HFFc6 (cell line): Measurements from ENCODE around the gene DNMT3A. TPM values are rescaled to one million over a fixed set of nuclear protein-coding genes. Genes with fewer than 3 reads are reported as not detected.

ENCODE experiments used
- DNase-seq: peaks from one replicate; pipeline ENCODE4 v3.0.0-alpha.2; 2018
- H3K27ac Mint-ChIP-seq: 2 replicates; pipeline ENCODE4 v1.8.0; 2020; ENCODE audit warnings: mild to moderate bottlenecking, mixed read lengths
- H3K27me3 Mint-ChIP-seq: 2 replicates; pipeline ENCODE4 v1.8.0; 2021; ENCODE audit warnings: mild to moderate bottlenecking, moderate library complexity, mixed read lengths; ENCODE audit not compliant: insufficient read depth
- H3K36me3 Mint-ChIP-seq: 2 replicates; pipeline ENCODE4 v1.8.0; 2021; ENCODE audit warnings: low read depth, mixed read lengths
- H3K4me1 Mint-ChIP-seq: 2 replicates; pipeline ENCODE4 v1.8.0; 2020; ENCODE audit warnings: low read depth, mixed read lengths
- H3K4me3 Mint-ChIP-seq: 2 replicates; pipeline ENCODE4 v1.8.0; 2020; ENCODE audit warnings: mild to moderate bottlenecking, moderate library complexity, mixed read lengths
- H3K9me3 Mint-ChIP-seq: 2 replicates; pipeline ENCODE4 v1.8.0; 2020; ENCODE audit warnings: mild to moderate bottlenecking, mixed read lengths
- total RNA-seq, 6 experiments: library from RNA; stranded (reverse); fragmentation: NEBNext Ultra II Directional; extraction: Animal tissue kit (Norgen Biotek cat#: 25700); gene quantifications; 2 replicates in 1 of 6; 3 replicates in 5 of 6; pipeline ENCODE4 v1.2.3, GENCODE V29; 2021
- TF ChIP-seq, protein P1 (sequence below): fragments of 200-600 bp; sonication (generic); IDR thresholded peaks from 2 replicates; pipeline ENCODE4 v1.5.0; 2021; ENCODE audit warnings: antibody characterized with exemption, mild to moderate bottlenecking

DNMT3A gene
- total RNA-seq, 6 experiments from 2014 or later: 3.5 to 5.2 (median 4.5) TPM

DNA sequence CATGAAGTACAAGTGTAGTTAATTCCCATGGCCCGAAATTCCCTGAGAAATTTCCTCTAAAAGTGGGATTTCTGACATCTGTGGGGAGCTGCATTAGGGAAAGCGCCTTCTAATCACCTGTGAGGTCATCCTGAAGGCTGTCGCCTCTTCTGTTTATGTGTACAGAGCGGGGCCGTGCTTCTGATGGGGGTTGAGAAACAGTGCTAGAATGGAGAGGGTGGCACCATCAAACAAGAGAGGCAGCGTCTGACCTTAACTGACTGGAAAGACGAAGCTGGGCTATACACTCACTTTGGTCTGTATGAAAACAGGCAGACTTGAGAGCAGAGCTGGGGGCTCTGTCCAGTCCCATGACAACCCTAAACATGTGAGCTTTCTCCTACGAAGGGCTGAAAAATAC is 44.2 kb upstream of the DNMT3A start:
- H3K4me1 Mint-ChIP-seq: no peaks in the 10 kb centered on the region
- H3K27ac Mint-ChIP-seq: no peak overlapping the region
- H3K9me3 Mint-ChIP-seq: no peaks in the 10 kb centered on the region

DNA sequence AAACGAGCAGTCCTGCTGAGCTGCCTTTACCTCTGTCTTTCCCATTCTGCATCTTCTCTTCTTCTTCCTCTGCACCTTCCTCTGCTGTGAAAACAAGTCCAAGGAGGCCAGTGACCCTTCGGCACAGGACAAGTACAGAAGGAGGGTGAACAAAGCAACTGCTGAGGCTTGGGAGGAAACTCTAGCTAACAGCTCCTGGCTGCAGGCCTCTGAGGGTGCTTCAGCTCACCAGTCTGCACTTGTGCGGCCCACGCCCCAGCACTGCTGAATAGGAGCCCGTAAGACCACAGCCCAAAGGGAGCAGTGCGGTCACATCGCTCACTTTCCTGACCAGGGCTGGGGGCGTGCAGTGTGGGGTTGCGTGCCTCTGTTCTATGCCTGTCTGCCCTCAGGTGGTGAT is 42.1 kb upstream of the DNMT3A start:
- H3K27ac Mint-ChIP-seq: no peak overlapping the region
- no peak overlapping the region for H3K4me3 Mint-ChIP-seq
- peaks cover 27% of the 10 kb centered on the region for H3K27me3 Mint-ChIP-seq
- H3K36me3 Mint-ChIP-seq: no peaks in the 10 kb centered on the region
- no peak for DNase-seq
- peaks cover under 1% of the 10 kb centered on the region for H3K4me1 Mint-ChIP-seq
- H3K9me3 Mint-ChIP-seq: no peaks in the 10 kb centered on the region
- TF ChIP-seq, protein P1, sequence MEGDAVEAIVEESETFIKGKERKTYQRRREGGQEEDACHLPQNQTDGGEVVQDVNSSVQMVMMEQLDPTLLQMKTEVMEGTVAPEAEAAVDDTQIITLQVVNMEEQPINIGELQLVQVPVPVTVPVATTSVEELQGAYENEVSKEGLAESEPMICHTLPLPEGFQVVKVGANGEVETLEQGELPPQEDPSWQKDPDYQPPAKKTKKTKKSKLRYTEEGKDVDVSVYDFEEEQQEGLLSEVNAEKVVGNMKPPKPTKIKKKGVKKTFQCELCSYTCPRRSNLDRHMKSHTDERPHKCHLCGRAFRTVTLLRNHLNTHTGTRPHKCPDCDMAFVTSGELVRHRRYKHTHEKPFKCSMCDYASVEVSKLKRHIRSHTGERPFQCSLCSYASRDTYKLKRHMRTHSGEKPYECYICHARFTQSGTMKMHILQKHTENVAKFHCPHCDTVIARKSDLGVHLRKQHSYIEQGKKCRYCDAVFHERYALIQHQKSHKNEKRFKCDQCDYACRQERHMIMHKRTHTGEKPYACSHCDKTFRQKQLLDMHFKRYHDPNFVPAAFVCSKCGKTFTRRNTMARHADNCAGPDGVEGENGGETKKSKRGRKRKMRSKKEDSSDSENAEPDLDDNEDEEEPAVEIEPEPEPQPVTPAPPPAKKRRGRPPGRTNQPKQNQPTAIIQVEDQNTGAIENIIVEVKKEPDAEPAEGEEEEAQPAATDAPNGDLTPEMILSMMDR: no peak

More for the DNA sequence above, 44.2 kb upstream of the DNMT3A start:
- DNase-seq: no peak
- Mint-ChIP-seq H3K4me3 (no peak overlapping the region), H3K36me3 (no peaks in the 10 kb centered on the region), H3K27me3 (peaks cover 28% of the 10 kb centered on the region)
- TF ChIP-seq, protein P1: no peak

DNA sequence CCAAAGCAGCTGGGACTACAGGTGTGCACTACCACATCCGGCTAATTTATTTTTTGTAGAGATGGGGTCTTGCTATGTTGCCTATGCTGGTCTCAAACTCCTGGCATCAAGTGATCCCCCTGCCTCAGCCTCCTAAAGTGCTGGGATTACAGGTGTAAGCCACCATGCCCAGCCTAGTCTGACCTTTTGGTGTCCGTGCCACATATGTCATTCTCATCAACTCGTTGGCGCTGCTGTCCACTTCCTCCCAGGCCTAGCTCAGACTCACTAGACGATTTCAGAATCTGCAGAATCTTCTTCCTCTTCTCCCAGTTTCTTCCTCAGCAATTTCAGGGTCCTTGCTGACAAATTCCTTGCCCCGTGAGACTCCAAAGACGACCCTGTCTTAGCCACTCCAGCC is 39.8 kb upstream of the DNMT3A start:
- H3K4me1 Mint-ChIP-seq: peaks cover 12% of the 10 kb centered on the region
- TF ChIP-seq, protein P1: no peak
- no peak for DNase-seq
- H3K9me3 Mint-ChIP-seq: no peaks in the 10 kb centered on the region
- no peak overlapping the region for H3K27ac Mint-ChIP-seq
- H3K36me3 Mint-ChIP-seq: no peaks in the 10 kb centered on the region
- H3K4me3 Mint-ChIP-seq: no peak overlapping the region
- H3K27me3 Mint-ChIP-seq: peaks cover 21% of the 10 kb centered on the region

DNA sequence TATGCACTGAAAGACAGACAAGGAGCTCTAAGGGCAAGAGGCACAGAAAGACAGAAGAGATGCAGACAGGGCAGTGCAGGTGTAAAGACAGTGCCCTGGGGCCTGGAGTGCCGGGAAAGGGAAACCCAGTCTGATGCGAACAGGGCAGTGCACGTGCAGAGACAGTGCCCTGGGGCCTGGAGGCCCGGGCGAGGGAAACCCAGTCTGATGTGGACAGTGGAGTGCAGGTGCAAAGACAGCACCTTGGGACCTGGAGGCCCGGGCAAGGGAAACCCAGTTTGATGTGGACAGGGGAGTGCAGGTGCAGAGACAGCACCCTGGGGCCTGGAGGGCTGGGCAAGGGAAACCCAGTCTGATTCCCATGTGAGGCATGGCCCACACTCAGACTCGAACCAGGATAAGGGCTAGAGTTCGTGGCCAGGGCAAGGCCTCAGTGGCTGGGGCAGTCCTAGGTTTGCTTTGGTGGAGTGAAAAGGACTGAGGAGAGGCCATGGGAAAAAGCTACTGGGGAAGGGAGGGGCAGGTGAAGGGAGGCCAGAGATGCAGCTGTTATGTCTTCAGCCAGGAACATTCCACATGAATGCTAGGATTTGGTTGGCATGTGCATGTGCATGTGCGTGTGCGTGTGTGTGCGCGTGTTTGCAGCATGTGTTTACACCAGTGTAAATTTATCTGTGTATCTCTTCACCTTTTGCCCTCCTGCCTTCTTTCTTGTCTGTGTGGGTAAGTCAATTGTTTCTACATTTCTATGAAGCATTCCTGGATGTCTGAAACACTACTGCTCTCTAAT is 39.1 kb upstream of the DNMT3A start:
- Mint-ChIP-seq H3K27me3 (peaks cover 18% of the 10 kb centered on the region), H3K4me3 (no peak overlapping the region), H3K9me3 (no peaks in the 10 kb centered on the region), H3K27ac (no peak overlapping the region), H3K4me1 (peaks cover 16% of the 10 kb centered on the region), H3K36me3 (no peaks in the 10 kb centered on the region)
- TF ChIP-seq, protein P1: no peak
- DNase-seq: no peak

DNA sequence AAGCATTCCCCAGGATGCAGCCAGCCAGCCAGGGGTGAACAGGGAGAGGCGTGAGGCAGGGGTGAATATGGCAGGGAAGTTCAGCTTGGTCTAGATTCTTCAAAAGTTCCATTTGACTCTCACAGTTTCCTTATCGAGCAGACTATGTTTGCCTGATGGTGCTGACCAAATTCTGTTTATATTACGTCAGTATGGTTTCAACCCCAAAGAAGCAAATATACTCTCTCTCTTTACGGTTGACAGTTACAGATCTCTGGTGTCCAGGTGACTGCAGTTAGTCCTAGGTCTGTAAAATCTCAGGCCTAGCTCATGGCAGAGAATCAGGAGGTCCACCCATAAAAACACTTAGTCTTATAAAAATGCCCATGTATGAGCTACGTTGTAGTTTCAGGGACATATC is 38.3 kb upstream of the DNMT3A start:
- TF ChIP-seq, protein P1: no peak
- Mint-ChIP-seq H3K27me3 (peaks cover 21% of the 10 kb centered on the region), H3K9me3 (no peaks in the 10 kb centered on the region), H3K36me3 (no peaks in the 10 kb centered on the region), H3K27ac (no peak overlapping the region), H3K4me3 (no peak overlapping the region), H3K4me1 (peaks cover 16% of the 10 kb centered on the region)
- no peak for DNase-seq
